ENCODE data around the gene LMX1B.

DNA sequence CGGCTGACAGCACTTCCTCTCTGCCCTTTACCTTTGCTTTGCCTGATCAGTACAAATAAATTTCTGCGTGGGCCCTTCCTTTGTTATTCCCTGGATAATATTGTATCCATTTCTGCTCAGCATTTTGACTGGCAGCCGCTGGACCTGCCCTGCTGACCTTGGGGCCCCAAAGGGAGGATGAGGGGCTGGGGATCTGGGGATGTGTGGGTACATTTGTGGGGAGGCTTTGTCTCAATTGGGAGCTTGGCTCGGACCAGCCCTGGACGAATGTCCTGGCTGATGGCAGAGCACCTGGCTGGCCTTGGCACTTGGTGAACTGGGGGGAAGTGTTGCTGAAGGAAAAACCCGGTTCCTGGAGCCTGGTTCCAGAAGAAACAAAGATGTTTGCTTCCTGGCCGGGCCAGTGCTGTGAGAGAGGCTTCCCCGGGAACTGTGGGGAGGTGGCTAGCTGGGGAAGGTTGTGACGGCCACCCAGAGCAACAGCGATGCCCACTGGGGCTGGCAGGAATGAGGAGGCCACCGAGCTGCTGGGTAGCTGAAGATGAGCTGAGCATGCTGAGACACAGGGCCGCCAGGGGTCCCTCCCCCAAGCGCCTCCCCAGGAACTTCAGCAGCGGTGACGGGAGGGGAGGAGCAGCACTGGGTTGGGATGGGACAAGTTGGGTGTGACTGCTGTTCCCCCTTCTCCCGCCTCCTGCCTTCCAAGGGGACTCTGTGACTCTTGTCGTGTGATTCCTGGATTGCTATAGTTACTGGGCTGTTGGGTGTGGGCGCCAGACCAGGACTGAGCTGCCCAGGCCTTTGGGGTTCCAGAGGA, 8.4 kb downstream of the LMX1B start:
- TF ChIP-seq POLR2A (IDR thresholded peaks at IDR 0.05) = no peak
- TF ChIP-seq, protein P1, sequence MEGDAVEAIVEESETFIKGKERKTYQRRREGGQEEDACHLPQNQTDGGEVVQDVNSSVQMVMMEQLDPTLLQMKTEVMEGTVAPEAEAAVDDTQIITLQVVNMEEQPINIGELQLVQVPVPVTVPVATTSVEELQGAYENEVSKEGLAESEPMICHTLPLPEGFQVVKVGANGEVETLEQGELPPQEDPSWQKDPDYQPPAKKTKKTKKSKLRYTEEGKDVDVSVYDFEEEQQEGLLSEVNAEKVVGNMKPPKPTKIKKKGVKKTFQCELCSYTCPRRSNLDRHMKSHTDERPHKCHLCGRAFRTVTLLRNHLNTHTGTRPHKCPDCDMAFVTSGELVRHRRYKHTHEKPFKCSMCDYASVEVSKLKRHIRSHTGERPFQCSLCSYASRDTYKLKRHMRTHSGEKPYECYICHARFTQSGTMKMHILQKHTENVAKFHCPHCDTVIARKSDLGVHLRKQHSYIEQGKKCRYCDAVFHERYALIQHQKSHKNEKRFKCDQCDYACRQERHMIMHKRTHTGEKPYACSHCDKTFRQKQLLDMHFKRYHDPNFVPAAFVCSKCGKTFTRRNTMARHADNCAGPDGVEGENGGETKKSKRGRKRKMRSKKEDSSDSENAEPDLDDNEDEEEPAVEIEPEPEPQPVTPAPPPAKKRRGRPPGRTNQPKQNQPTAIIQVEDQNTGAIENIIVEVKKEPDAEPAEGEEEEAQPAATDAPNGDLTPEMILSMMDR (IDR thresholded peaks at IDR 0.05 in 8 of 11, conservative IDR thresholded peaks at IDR 0.05 in 3 of 11) = no peak

All from spleen (tissue), 7 donors.